Measurements from ENCODE around the gene OIP5.
A peak's percentile ranks its signal among the peaks of the same experiment; 100 is the strongest.
"Not testable (repeated sequence)": the region's sequence is repeated elsewhere in the genome, so short reads cannot be mapped to it uniquely, and the experiment has no call there.

Gene OIP5

DNA sequence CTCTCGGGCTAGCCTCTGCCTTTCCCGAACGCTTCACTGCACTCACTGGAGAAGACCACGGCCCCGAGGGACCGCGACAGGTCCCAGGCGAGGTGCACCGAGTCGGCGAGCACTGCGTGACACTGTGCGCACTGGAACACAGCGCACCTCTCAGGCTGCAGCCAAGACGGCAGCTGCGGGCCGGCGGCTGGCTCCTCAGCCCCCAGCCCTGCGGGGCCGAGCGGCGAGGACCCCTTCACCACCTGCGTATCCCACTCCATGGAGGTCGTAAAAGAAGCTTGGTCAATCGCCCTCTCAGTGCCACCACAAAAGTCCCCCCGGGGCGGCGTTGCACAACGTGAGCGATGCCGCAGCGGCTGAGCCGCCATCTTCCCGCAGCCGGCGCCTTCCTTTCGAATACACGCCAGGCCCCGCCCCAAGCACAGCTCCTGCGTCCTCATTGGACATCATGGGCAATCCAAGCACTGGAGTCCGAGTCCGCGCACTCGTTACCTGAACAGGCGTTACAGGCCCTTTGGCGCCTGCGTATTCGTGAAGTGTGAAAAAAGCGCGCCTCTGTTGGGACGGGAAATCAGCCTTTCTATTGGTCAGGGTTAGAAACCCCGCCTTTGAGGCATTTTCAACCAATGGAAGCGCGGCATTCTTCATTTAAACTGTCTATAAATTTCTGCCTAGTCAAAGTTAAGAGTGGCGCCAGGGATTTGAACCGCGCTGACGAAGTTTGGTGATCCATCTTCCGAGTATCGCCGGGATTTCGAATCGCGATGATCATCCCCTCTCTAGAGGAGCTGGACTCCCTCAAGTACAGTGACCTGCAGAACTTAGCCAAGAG, at the start of gene OIP5, which contains the start of gene NUSAP1:
Gene OIP5 (minus strand): TSS at position 398 of the 832 bp plus-strand sequence. CDS start 30 bp downstream, at position 368.
Gene NUSAP1 (plus strand): TSS at position 688 of the 832 bp plus-strand sequence. CDS start 77 bp downstream, at position 765.
- FAIRE-seq (peak; percentile 96), DNase-seq (ENCODE audit: low spot score) (peak; percentile 99)

DNA sequence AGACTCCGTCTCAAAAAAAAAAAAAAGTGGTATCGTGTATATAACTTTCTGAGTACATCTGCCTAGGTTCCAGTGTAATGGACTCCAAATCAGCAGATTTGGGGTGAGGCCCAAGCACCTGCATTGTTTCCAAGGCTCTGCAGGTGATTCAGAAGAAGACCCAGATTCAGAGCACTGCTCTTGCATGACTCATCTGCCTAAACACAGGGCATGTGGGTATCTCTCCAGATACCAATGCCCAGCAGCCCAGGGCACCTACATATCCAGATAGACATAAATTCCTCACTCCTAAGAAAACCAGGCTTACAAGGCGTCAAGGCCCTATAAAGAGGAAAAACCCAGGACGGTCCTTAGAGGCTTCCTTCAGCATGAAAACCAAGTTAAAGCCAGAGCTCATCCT, 45.6 kb upstream of the OIP5 start:
- FAIRE-seq (no peak), DNase-seq (ENCODE audit: low spot score) (no peak)

GRCh38 chr15:41367418-41367817, 35.0 kb upstream of the OIP5 start:
- FAIRE-seq: no peak

DNA sequence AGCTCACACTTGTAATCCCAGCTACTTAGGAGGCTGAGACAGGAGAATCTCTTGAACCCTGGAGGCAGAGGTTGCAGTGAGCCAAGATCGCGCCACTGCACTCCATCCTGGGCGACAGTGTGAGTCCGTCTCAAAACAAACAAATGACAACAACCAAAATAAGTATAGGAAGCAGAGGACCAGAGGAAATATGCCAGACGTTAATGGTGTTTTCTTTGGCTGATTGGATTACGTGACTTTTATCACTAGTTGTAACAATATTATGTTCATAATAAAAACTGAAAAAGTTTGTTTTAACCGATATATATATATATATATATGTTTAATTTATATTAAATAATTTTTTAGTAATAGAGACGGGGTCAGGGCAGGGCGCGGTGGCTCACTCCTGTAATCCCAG, 22.0 kb upstream of the OIP5 start:
- DNase-seq (ENCODE audit: low spot score) (no peak), FAIRE-seq (no peak)

More at GRCh38 chr15:41367418-41367817, 35.0 kb upstream of the OIP5 start:
- no peak for DNase-seq (ENCODE audit: low spot score)

GRCh38 chr15:41350057-41350717, 17.8 kb upstream of the OIP5 start:
- FAIRE-seq (no peak), DNase-seq (ENCODE audit: low spot score) (no peak)

DNA sequence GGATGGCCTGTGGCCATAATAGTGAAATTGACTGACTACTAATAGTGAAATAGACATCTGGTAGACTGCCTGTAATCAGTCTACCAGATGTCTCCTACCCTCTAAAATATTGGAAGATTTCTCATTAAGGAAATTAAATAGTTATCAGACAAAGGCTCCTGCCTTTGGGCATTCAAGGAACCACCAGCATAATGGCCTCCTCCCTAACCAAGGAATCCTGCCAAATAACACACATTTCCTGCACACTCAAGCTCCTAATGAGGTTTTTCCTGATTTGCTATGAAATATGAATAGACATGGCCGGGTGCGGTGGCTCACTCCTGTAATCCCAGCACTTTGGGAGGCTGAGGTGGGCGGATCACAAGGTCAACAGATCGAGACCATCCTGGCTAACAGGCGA, 14.8 kb upstream of the OIP5 start:
- no peak for FAIRE-seq

GRCh38 chr15:41341519-41341918, 9.1 kb upstream of the OIP5 start:
- no peak for FAIRE-seq

More for the DNA sequence above, 14.8 kb upstream of the OIP5 start:
- DNase-seq (ENCODE audit: low spot score): no peak

GRCh38 chr15:41340189-41340695, 7.9 kb upstream of the OIP5 start:
- FAIRE-seq (no peak), DNase-seq (ENCODE audit: low spot score) (no peak)

More at GRCh38 chr15:41341519-41341918, 9.1 kb upstream of the OIP5 start:
- DNase-seq (ENCODE audit: low spot score): no peak

- DNase-seq (ENCODE audit: low spot score): no peak
- FAIRE-seq: no peak
Measured at GRCh38 chr15:41337631-41338522, 5.5 kb upstream of the OIP5 start.

DNA sequence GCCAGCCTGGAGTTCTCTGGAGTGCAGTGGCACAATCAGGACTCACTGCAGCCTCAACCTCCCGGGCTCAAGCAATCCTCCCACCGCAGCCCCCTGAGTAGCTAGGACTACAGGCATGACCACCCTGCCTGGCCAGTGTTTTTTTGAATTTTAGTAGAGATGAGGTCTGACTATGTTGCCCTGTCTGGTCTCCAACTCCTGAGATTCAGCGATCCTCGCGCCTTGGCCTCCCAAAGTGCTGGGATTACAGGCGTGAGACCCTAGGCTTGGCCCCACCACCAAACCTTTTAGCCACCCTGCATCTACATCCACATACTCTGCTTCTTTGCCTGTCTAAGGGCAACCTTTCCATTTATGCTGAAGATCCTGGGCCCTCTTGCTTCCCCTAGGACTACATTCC, 4.7 kb upstream of the OIP5 start:
- FAIRE-seq (no peak), DNase-seq (ENCODE audit: low spot score) (no peak)

DNA sequence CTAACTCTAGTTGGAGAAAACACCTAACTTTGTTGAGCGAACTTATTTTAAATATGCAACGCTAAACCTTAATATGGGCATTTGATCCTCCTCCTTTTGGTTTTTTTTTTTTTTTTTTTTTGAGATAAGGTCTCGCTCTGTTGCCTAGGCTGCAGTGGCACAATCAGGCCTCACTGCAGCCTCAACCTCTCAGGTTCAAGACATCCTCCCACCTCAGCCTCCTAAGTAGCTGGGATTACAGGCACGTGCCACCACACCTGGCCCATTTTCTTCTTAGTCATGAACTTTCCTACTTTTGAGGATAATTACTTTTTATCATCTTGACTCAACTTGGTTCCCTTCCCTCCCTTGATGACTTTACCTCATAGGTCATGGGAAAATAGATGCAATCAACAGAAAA, 4.2 kb upstream of the OIP5 start:
- no peak for DNase-seq (ENCODE audit: low spot score)
- no peak for FAIRE-seq

DNA sequence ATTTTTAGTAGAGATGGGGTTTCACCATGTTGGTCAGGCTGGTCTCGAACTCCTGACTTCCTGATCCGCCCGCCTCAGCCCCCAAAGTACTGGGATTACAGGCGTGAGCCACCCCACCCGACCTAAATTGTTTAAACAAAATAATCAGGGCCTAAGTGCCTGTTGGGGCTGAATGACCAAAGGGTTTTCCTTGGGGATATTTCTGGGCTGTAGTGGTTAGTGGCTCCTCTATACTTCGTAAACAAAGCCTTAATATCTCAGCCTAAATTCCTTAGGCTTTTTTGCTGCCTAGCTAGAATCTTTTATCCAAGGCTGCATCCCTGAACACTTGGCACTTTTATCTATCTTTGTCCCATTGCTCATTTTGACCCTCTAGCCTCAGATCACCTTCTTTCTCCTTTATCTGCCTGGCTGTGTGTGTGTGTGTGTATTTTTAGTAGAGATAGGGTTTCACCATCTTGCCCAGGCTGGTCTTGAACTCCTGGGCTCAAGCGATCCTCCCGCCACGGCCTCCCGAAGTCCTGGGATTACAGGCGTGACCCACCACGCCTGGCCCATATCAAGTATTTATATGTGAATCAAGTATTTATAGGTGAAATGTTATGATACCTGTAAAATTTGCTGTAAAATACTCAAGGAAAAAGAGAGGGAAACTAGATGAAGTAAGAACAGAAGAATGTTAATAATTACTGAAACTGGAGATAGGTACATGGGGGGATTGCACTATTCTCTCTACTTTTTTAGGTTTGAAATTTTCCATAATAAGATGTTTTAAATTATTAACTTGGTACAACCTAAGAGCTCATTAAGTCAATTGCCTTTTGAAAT, 2.1 kb upstream of the OIP5 start:
- FAIRE-seq (no peak), DNase-seq (ENCODE audit: low spot score) (no peak)

GRCh38 chr15:41333026-41333562, 703 bp upstream of the OIP5 start:
- FAIRE-seq: no peak

DNA sequence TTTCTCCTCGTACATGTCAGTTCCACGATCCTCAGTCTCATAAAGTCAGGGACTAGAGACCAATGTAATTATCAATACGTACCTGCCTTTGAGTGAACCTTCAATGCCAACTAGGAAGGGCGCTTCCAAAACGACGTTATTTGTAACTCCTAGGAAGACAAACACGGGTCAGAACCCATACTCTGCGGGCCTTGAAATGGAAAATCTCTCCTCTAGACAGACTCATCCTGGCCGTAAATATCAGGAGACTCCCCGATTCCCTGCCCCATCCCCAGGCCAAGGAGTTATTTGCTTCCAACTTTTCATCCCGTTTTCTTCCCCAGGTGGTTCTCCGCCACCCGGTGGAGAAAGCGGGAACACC, 578 bp downstream of the OIP5 start:
- DNase-seq (ENCODE audit: low spot score) (no peak), FAIRE-seq (no peak)

More at GRCh38 chr15:41333026-41333562, 703 bp upstream of the OIP5 start:
- no peak for DNase-seq (ENCODE audit: low spot score)

GRCh38 chr15:41331281-41331680, 1.1 kb downstream of the OIP5 start:
- no peak for FAIRE-seq
- no peak for DNase-seq (ENCODE audit: low spot score)

DNA sequence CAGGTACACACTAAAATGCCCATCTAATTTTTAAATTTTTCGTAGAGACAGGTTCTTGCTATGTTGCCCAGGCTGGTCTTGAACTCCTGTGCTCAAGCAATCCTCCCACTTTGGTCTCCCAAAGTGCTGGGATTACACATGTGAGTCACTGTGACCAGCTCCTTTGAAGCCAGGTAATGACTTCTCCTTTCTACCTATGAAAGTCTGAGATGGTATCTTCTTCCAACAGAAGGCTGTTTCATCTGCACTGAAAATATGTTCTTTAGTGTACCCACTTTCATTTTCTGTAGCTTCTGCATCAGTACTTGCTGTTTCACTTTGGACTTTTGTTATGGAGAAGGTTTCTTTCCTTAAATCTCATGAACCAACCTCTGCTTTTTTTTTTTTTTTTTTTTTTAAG, 8.8 kb downstream of the OIP5 start:
- no peak for DNase-seq (ENCODE audit: low spot score)
- no peak for FAIRE-seq

DNA sequence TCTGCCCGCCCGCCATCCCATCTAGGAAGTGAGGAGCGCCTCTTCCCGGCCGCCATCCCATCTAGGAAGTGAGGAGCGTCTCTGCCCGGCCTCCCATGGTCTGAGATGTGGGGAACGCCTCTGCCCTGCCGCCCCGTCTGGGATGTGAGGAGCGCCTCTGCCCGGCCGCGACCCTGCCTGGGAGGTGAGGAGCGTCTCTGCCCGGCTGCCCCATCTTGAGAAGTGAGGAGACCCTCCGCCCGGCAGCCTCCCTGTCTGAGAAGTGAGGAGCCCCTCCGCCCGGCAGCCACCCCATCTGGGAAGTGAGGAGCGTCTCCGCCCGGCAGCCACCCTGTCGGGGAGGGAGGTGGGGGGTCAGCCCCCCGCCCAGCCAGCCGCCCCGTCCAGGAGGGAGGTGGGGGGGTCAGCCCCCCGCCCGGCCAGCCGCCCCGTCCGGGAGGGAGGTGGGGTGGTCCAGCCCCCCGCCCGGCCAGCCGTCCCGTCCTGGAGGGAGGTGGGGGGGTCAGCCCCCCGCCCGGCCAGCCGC, 11.5 kb downstream of the OIP5 start:
- DNase-seq (ENCODE audit: low spot score); FAIRE-seq: not testable (repeated sequence)

GRCh38 chr15:41309226-41309905, 23.0 kb downstream of the OIP5 start:
- no peak for DNase-seq (ENCODE audit: low spot score)
- no peak for FAIRE-seq

DNA sequence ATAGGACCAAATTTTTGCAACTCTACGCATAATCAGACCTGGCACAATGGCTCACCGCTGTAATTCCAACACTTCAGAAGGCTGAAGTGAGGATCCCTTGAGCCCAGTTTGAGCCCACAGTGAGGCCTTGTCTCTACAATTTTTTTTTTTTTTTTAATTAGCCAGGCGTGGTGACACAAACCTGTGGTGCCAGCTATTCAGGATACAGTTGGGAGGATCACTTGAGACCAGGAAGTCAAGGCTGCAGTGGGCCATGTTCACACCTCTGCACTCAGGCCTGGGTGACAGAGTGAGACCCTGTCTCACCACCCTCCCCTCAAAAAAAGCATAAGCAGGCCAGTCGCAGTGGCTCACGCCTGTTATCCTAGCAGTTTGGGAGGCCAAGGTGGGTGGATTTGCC, 24.7 kb downstream of the OIP5 start:
- DNase-seq (ENCODE audit: low spot score) (no peak), FAIRE-seq (no peak)

All from RCC 7860 (cell line).